Ascending aorta (tissue), 2 donors: ENCODE data around the gene MT1F. TPM values are rescaled to one million over a fixed set of nuclear protein-coding genes. Genes with fewer than 3 reads are reported as not detected.

Experiments used
- DNase-seq, 2 donors: peaks; one replicate each; pipeline ENCODE4 v3.0.0-alpha.2; 2019; ENCODE audit warnings: low spot score in 2 of 2
- H3K27ac ChIP-seq, 2 donors: fragments of 200-600 bp; sonication (generic); one replicate each; pipeline ENCODE4 v1.5.1; 2016 to 2017; ENCODE audit warnings: mild to moderate bottlenecking in 1 of 2
- H3K27me3 ChIP-seq: fragments of 200-600 bp; sonication (generic); one replicate; pipeline ENCODE4 v1.5.1; 2017
- H3K36me3 ChIP-seq, 2 donors: fragments of 200-600 bp; sonication (generic); one replicate each; pipeline ENCODE4 v1.5.1; 2016
- H3K4me1 ChIP-seq, 2 donors: fragments of 200-600 bp; sonication (generic); one replicate each; pipeline ENCODE4 v1.5.1; 2016 to 2017; ENCODE audit warnings: mild to moderate bottlenecking in 1 of 2
- H3K4me3 ChIP-seq, 2 donors: fragments of 200-600 bp; sonication (generic); one replicate each; pipeline ENCODE4 v1.5.1; 2016 to 2017; ENCODE audit warnings: mild to moderate bottlenecking in 1 of 2
- H3K9me3 ChIP-seq, 2 donors: fragments of 200-600 bp; sonication (generic); one replicate each; pipeline ENCODE4 v1.5.1; 2016
- CTCF ChIP-seq, 3 experiments: fragments of 200-600 bp in 2 of 3; fragments of 450-650 bp in 1 of 3; sonication (generic) in 2 of 3; IDR thresholded peaks; one replicate each; pipeline ENCODE4 v1.5.1; 2016 to 2019; ENCODE audit warnings: antibody characterized with exemption in 3 of 3, mild to moderate bottlenecking in 1 of 3, moderate library complexity in 1 of 3
- intact Hi-C: fragments of 100-400 bp; cut with DNase I; formaldehyde crosslinking; loops from one replicate; pipeline ENCODE4 v1.15.1; 2023
- total RNA-seq: library from RNA; depleted of rRNA; stranded (reverse); fragments of >200 nt; gene quantifications from one replicate; pipeline ENCODE4 v1.1.0, GENCODE V29; 2016

Gene MT1F
- 9.8 TPM for total RNA-seq

GRCh38 chr16:56657555-56658326 lies at the start of gene MT1F:
Gene MT1F, plus strand, starts transcription at chr16:56657959. Its CDS starts 100 bp downstream, at chr16:56658059.
- H3K27ac ChIP-seq = peak within 1 kb of the TSS; percentile 22 to 37
- H3K27me3 ChIP-seq = peaks cover 2% of the 10 kb centered on the region
- H3K4me1 ChIP-seq = peaks cover 6 to 13% of the 10 kb centered on the region in 2 donors
- no peak for TF ChIP-seq CTCF (IDR thresholded peaks at IDR 0.05)
- H3K36me3 ChIP-seq = no peaks in the 10 kb centered on the region
- peak within 1 kb of the TSS; percentile 51 to 76 for H3K4me3 ChIP-seq
- peak; percentile 49 to 89 for DNase-seq
- H3K9me3 ChIP-seq = no peaks in the 10 kb centered on the region
- intact Hi-C loops = no loop called here

GRCh38 chr16:56608043-56608875 lies 49.5 kb upstream of the MT1F start, which contains the start of gene MT2A:
Gene MT2A, plus strand, starts transcription at chr16:56608584. Its CDS starts 72 bp downstream, at chr16:56608656.
- intact Hi-C loops = loop anchor here (1.0 to 5.0 kb wide), 5 partner anchors 17 to 324 kb away; partner anchors contain the start of genes HERPUD1, MT1A, MT1E and MT1X
- Histone ChIP-seq H3K4me1 (peaks cover 11 to 35% of the 10 kb centered on the region in 2 donors), H3K9me3 (no peaks in the 10 kb centered on the region), H3K36me3 (no peaks in the 10 kb centered on the region), H3K4me3 (peak within 1 kb of the TSS; percentile 51 to 70), H3K27me3 (no peaks in the 10 kb centered on the region), H3K27ac (peak within 1 kb of the TSS; percentile 87 to 92)
- DNase-seq = peak; percentile 92 to 98
- no peak for TF ChIP-seq CTCF (IDR thresholded peaks at IDR 0.05)

GRCh38 chr16:56608876-56609462 lies 48.8 kb upstream of the MT1F start:
- no peaks in the 10 kb centered on the region for H3K27me3 ChIP-seq
- DNase-seq = no peak
- peak overlapping the region; percentile 51 to 70 for H3K4me3 ChIP-seq
- H3K4me1 ChIP-seq = peaks cover 11 to 35% of the 10 kb centered on the region in 2 donors
- H3K36me3 ChIP-seq = no peaks in the 10 kb centered on the region
- peak overlapping the region; percentile 87 to 92 for H3K27ac ChIP-seq
- intact Hi-C loops = loop anchor here (1.0 to 5.0 kb wide), 5 partner anchors 16 to 323 kb away; partner anchors contain the start of genes HERPUD1, MT1A, MT1E and MT1X
- no peak for TF ChIP-seq CTCF (IDR thresholded peaks at IDR 0.05)
- H3K9me3 ChIP-seq = no peaks in the 10 kb centered on the region

GRCh38 chr16:56609463-56609921 lies 48.3 kb upstream of the MT1F start:
- H3K36me3 ChIP-seq = no peaks in the 10 kb centered on the region
- no peaks in the 10 kb centered on the region for H3K9me3 ChIP-seq
- intact Hi-C loops = loop anchor here (2.0 to 5.0 kb wide), 3 partner anchors 73 to 323 kb away; partner anchors contain the start of genes HERPUD1, MT1X, NUDT21 and OGFOD1
- no peak for TF ChIP-seq CTCF (IDR thresholded peaks at IDR 0.05)
- H3K27ac ChIP-seq = peak overlapping the region; percentile 87 to 92
- peak overlapping the region; percentile 51 to 70 for H3K4me3 ChIP-seq
- DNase-seq = peak in 1 of 2 donors; percentile 86
- peaks cover 11 to 35% of the 10 kb centered on the region in 2 donors for H3K4me1 ChIP-seq
- H3K27me3 ChIP-seq = no peaks in the 10 kb centered on the region

- H3K4me1 ChIP-seq = peaks cover 11 to 35% of the 10 kb centered on the region in 2 donors
- intact Hi-C loops = no loop called here
- DNase-seq = peak in 1 of 2 donors; percentile 89
Measured at GRCh38 chr16:56610017-56610608, 47.6 kb upstream of the MT1F start.

More at GRCh38 chr16:56610017-56610608, 47.6 kb upstream of the MT1F start:
- Histone ChIP-seq H3K9me3 (no peaks in the 10 kb centered on the region), H3K4me3 (peak overlapping the region; percentile 51 to 70), H3K36me3 (no peaks in the 10 kb centered on the region), H3K27me3 (no peaks in the 10 kb centered on the region), H3K27ac (peak overlapping the region; percentile 87 to 92)
- TF ChIP-seq CTCF (IDR thresholded peaks at IDR 0.05) = no peak
